HG02885 (cell line): ENCODE results near the gene SFXN5.

Source experiments
- ATAC-seq: cut with Tn5 transposase; IDR thresholded peaks from one replicate; pipeline ENCODE4 v1.9.1; 2021; ENCODE audit warnings: mild to moderate bottlenecking; ENCODE audit not compliant: unreplicated experiment, poor library complexity

Gene SFXN5

DNA sequence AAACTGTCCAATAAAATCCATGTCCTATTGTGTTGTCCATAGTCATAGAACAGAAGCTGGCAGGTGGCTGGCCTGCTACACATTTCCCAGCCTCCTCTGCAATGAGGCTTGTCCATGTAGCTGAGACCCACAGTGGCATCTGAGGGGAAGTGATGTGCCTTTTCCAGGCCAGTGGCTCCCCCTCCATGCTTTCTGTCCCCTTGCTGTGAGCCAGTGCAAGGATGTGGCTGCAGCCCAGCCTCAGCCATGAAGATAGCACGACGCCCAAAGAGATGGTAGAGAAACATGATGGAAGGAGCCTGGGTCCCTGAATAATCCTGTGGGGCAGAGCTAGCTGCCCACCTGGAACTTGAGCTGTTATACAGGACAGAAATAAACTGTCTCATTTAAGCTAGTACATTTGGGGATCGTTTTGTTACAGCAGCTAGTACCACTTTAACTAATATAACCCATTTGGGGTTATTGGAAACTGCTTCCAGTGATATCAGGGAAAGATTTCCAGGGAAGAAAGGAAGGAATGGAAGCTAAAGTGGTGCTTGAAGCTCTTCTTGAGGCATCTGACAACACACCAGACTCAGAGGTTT lies 40.3 kb downstream of the SFXN5 start:
- no peak for ATAC-seq

GRCh38 chr2:73028841-73029240 lies 42.7 kb downstream of the SFXN5 start:
- ATAC-seq = no peak

GRCh38 chr2:73027340-73027739 lies 44.2 kb downstream of the SFXN5 start:
- no peak for ATAC-seq

- ATAC-seq = no peak
Measured at GRCh38 chr2:73023497-73023896, 48.0 kb downstream of the SFXN5 start.

DNA sequence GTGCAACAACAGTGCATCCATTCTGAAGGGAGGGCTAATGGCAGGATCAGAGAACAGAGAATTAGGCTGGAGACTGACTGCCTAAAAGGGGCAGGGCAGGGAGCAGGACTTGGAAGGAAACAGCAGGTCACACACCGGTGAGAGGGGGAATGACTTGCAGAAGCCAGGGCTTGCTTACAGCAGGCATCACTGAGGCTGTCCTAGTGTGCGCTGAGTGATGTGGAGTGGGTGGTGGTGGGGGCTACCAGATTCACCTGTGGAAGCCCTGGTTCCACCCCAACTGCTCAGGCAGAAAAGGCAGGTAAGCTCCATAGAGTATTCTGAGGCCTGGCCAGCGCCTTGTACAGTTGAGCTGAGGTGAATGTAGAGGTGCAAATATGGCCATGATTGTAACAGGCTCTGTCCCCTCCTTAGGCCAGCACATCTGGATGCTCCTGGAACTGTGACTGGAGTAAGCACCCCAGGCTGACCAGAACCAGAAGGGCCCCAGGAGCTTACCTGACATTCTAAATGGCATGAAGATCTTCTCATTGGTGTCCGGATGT lies 49.4 kb downstream of the SFXN5 start:
- no peak for ATAC-seq

DNA sequence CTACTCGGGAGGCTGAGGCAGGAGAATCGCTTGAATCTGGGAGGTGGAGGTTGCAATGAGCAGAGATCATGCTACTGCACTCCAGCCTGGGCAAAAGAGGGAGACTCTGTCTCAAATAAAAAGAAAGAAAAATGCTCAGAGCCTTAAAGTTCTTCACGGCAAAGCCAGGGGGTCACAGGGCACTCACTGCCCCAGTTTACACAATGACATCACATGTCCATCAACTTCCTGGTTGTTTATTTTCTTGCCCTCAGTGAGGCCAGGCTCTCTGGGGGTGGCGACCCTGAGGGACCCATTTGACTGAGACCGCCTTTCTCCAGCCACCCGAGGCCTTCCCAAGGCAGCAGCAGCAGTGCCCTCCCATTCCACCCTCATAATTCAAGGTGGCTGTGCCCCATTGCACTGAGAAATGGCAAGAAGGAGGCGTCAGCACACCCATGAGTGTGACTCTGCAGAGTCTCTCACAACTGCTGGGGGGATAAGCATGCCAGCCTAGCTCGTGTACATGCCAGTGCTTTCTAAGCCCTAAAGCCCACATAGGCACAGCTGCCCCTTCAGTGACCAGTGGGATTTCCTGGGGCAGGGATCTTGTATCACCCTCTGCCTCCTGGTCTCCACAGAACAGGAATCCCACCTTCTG lies 50.0 kb downstream of the SFXN5 start:
- ATAC-seq = no peak

DNA sequence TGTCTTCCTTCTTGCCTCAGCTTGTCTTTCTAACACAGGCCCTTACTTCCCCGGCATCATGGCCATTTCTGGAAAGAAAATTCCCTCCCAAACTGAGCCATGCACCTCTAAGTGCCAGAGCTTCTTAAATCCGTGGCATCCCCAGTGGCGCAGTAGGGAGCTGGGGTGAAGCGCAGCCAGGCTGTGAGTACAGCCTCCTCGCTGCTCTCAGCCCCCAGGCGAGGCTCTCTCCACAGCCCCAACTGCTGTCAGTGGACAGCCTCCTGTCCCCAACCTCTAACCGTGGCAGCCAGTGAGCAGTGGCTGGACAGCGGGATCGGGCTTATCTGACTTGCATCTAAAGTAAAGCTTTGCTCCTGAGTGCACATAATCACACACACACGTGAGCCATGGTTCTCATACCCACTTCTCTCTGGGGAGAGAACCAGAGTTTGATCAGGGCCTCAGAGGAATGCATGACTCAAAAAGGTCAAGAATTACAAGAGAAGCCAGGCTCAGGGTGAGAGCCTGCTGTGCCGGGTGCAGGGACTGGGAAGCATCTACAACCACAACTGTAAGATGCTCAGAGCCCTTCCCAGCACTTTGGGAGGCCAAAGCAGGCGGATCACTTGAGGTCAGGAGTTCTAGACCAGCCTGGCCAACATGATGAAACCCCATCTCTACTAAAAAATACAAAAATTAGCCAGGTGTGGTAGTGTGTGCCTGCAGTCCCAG lies 50.7 kb downstream of the SFXN5 start:
- no peak for ATAC-seq

DNA sequence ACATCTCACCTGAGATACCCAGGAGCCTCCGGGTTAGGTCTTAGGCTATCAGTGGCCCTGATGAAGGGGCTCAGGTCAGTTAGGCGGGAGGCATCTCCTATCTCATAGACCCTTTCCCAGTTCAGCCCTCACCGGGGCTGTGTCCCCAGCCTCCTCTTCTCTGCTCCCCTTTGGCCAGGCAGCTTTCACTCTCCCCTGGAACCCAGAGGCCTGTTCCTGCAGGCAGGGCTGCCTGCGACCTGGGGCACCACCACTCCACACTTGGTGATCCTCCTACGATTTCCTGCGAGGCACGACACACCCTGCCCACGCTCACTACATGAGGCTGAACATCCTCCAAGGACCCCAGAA lies 51.2 kb downstream of the SFXN5 start:
- ATAC-seq = no peak

- ATAC-seq = no peak
Measured at GRCh38 chr2:73018188-73018825, 53.2 kb downstream of the SFXN5 start.

- no peak for ATAC-seq
Measured at GRCh38 chr2:73013936-73014335, 57.6 kb downstream of the SFXN5 start.

DNA sequence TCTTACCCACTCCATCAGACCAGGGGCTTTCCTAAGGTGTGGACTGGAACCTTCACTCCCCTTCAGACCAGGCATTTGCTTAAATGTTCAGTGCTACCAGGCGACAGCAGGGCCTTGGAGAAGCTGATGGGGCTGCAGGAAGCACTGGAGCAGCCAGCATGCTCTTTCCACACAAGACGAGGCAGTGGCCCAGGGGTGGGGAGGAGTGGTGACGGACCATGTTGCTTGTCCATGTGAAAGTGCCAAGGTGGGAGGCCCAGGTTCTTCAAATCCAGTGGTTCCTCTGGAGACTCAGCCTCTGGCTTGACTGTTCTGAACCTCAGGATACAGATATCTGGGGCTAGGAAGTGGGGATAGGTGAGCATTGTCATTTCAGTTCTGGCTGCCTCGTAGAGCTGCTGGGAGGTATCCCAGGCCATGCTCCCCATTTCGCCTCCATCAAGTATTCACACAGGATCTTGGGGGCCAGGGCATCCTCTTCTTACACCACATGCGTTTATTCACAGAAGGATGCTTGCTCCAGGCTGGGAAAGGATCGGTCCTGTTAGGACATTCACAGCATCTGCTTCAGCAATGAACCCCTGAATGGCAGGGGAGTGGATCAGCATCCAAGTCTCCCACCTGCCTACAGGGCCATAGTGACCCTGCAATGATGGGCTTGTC lies 62.2 kb downstream of the SFXN5 start:
- ATAC-seq = no peak

GRCh38 chr2:73008766-73009135 lies 62.8 kb downstream of the SFXN5 start:
- no peak for ATAC-seq

- ATAC-seq = no peak
Measured at GRCh38 chr2:73007991-73008765, 63.3 kb downstream of the SFXN5 start.

GRCh38 chr2:73006969-73007710 lies 64.4 kb downstream of the SFXN5 start:
- no peak for ATAC-seq

- no peak for ATAC-seq
Measured at GRCh38 chr2:73004889-73005596, 66.5 kb downstream of the SFXN5 start.

- no peak for ATAC-seq
Measured at GRCh38 chr2:73004466-73004865, 67.0 kb downstream of the SFXN5 start.

GRCh38 chr2:73003027-73003426 lies 68.5 kb downstream of the SFXN5 start:
- no peak for ATAC-seq

GRCh38 chr2:73000808-73001570 lies 70.5 kb downstream of the SFXN5 start:
- no peak for ATAC-seq
